ENCODE results near the gene POLN.

The POLN gene

DNA sequence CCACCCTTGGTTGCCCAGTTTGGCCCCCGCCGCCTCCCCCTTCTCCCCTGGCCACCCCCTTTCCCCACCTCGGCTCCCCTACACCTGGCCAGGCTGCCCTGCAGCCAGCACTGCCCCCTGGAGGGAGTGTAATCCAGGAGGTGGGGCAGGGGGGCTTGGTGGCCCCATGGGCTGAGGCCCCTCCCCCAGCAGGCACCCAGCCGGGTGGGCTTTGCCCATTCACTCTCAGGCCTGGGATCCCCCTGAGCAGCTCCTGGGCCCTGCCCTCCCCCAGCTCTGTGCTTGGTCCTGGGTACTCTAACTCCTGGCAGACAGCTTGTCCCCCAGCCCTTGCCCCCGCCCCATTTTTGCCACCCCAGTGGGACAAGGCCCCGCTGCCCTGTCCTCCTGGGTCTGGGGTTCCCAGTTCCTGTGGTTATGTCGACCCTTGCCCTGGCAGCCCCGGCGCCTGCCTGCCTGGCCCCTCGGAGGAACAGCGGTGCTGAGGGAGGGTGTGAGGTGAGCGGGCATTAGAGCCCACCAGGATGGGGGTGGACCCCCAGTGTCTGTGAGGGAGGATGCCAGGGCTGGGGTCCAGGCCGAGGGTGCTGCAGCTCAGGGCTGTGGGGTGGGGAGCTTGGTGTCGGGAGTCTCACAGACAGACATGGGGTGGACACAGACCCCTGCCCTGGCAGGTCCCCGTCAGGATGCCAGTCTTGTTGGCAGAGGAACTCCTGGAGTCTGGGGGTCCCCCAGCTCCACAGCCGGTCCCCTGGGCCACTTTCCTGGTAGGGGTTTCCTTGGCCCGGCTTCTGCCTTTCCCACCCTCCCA is 172.6 kb downstream of the POLN start:
- no peak for DNase-seq (ENCODE audit: low read depth)

- DNase-seq (ENCODE audit: low read depth) = no peak
These were observed 173.4 kb downstream of the POLN start for GRCh38 chr4:2068566-2068965.

GRCh38 chr4:2068198-2068470 is 173.8 kb downstream of the POLN start:
- no peak for DNase-seq (ENCODE audit: low read depth)

DNA sequence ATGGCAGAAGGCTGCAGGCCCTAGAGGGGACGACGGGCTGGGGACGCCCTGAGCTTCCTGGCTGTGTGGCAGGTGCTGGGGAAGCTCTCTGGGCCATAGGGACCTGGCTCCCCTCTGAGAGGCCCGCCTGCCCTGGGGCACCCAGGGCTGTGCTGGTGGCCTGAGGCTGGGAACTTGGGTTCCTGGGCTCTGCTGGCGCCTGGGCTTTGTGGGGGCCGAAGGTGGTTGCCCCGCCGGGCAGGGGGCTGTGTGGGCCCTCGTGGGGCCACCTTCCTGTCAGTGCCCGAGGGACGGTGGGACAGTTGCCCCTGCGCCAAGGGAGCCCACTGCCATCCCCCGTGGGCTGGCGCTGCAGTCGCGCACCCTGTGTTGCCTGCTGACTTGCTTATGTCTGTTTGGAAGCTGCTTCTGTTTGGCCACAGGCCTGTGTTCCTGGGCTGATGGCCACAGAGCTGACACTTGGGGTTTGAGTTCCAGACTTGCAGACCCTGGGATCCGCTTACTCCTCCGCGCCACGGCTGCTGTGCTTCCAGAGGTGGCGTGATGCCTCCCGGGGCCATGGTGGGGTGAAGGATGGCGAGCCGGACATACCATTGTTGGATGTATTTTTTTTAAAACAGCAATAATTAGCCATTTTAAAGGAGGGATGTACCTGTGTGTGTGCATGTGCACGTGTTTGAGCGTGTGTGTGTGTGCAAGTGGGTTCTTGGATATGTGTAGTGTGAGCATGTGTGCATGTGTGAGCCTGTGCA is 174.3 kb downstream of the POLN start:
- DNase-seq (ENCODE audit: low read depth) = no peak

- no peak for DNase-seq (ENCODE audit: low read depth)
These were observed 175.1 kb downstream of the POLN start for GRCh38 chr4:2066571-2067445.

DNA sequence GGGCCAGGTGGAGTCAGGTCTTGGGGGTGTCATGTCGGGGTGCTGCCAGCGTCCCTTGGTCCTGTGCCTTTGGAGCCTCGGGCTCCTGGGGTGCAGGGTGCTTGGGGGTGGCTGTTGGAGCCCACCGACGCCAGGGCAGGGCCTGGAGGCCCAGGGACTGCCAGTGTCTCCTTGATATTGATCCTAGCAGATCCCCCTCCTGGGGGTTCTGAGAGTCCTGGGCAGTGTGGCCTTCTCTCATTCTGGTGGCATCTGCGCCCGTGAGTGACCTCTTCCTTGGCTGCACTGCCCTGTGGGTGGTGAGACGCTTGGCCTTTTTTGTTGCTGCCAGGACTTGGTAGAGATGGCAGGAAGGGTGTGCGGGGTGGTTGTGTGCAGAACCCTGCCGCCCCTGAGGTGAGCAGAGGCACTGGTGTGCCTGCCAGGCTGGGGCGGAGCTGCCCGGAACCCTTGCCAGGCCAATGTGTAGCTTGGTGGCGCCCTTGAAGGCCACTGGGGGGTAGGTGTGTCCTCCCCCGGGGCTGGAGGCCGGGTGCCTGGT is 175.8 kb downstream of the POLN start:
- DNase-seq (ENCODE audit: low read depth) = no peak

GRCh38 chr4:2065106-2065930 is 176.6 kb downstream of the POLN start:
- no peak for DNase-seq (ENCODE audit: low read depth)

DNA sequence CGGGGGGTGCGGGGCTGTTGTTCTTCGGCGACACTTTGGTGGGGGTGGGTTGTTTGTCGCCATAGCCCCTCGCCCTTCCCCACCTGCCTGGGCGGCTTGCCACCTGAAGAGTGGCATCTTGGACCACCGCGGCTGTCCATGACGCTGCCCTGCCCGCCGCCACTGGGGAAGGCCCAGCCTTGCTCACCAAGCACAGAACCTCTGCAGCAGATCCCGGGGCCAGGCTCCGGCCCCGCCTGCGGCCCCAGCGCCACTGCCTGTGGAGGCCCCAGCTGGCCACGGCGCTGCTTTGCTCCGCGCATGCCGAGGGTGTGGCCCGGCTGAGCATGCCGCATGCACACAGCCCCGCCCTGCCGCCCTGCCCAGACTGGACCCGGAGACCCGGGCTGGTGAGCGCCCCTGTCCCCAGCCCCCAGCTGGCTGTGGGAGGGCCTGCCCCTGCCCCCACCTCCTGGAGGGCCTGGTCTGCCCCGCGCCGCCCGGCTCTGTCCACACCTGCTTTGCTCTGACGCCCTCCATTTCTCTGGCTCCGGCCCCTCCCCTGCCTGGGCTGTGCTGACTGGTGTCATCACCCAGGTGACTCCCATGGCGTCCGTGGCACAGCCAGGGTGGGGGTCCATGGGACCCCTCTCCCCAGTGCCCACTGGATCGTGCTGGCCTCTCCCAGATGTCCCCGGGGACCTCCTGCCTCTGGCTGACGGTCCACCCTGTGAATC is 177.5 kb downstream of the POLN start:
- DNase-seq (ENCODE audit: low read depth) = no peak

DNA sequence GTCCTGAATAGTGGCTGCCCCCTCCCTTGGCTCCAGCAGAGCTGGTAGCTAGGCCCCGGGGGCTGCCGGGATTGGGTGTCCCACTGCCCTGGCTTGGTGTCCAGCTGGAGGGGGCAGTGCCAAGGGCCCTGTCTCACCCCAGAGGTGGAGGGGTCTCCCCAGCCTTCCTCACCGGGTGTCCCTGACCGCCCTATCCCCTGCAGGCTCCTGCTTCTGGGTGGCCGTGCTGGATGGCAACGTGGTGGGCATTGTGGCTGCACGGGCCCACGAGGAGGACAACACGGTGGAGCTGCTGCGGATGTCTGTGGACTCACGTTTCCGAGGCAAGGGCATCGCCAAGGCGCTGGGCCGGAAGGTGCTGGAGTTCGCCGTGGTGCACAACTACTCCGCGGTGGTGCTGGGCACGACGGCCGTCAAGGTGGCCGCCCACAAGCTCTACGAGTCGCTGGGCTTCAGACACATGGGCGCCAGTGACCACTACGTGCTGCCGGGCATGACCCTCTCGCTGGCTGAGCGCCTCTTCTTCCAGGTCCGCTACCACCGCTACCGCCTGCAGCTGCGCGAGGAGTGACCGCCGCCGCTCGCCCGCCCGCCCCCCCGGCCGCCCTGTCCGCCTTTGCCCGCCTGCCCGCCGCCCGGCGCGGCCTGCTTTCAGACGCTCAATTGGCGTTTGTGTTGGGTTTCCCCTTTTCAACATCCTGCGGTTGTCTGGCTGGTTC is 178.2 kb downstream of the POLN start:
- no peak for DNase-seq (ENCODE audit: low read depth)

- DNase-seq (ENCODE audit: low read depth) = no peak
These were observed 179.0 kb downstream of the POLN start for GRCh38 chr4:2062808-2063524.

GRCh38 chr4:2062168-2062807 is 179.6 kb downstream of the POLN start:
- no peak for DNase-seq (ENCODE audit: low read depth)

- no peak for DNase-seq (ENCODE audit: low read depth)
These were observed 180.5 kb downstream of the POLN start for GRCh38 chr4:2061186-2062131.

DNA sequence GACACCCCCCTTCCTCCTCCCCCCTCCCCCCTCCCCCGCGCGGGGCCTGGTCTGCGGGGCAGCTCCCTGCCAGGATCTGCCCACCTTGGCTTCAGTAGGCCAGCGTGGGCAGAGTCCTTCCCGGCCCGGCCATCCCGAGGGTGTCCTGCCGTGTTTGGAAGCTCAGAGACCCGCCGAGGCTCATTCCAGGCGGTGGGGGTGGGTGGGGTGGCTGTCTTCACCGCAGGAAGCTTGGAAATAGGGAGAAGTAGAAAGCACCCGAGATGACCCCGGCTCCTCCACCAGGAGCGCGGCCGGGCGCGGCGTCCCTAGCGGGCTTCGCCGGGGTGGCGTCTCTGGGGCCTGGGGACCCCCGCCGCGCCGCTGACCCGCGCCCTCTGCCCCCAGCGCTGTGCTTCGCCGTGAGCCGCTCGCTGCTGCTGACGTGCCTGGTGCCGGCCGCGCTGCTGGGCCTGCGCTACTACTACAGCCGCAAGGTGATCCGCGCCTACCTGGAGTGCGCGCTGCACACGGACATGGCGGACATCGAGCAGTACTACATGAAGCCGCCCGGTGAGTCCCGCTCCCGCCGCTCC is 181.2 kb downstream of the POLN start:
- no peak for DNase-seq (ENCODE audit: low read depth)

GRCh38 chr4:2059726-2060602 is 182.0 kb downstream of the POLN start:
- no peak for DNase-seq (ENCODE audit: low read depth)

GRCh38 chr4:2059046-2059725 is 182.7 kb downstream of the POLN start, which contains the start of gene NAT8L:
Gene NAT8L, plus strand, starts transcription at chr4:2059327. Its CDS starts 185 bp downstream, at chr4:2059512.
- no peak for DNase-seq (ENCODE audit: low read depth)
